ENCODE data around the gene VASP. TPM values are rescaled to one million over a fixed set of nuclear protein-coding genes. Genes with fewer than 3 reads are reported as not detected.

Gene VASP
- total and polyA plus RNA-seq, 2 of the 13 experiments (the other 11 are each of a cell fraction or from before 2014, with no cell fraction given), result 41.8 to 67.1 TPM

GRCh38 chr19:45506246-45506988 lies 862 bp upstream of the VASP start (continued):
- TF ChIP-seq KDM5A (IDR thresholded peaks at IDR 0.05; ENCODE audit: borderline replicate concordance, low read length), result no peak; the same call in 1 of the 2 replicates
- no peak; the same call in 1 of the 2 replicates for TF ChIP-seq REPIN1 (CRISPR knock-in tag; IDR thresholded peaks at IDR 0.05; ENCODE audit: borderline replicate concordance, low read depth)
- peak; percentile 30; the same call in 1 of the 2 replicates for TF ChIP-seq ZNF770 (CRISPR knock-in tag; IDR thresholded peaks at IDR 0.05)
- no peak for TF ChIP-seq ZNF766 (CRISPR knock-in tag; IDR thresholded peaks at IDR 0.05; ENCODE audit: borderline replicate concordance)
- TF ChIP-seq TCF12 (IDR thresholded peaks at IDR 0.05), result no peak
- 0 out of 2 replicates have a peak, but pooled peaks have one; percentile 47 for TF ChIP-seq TCF12 (CRISPR knock-in tag; IDR thresholded peaks at IDR 0.05)
- peak; percentile 64; the same call in 1 of the 2 replicates for TF ChIP-seq ZNF607 (CRISPR knock-in tag; IDR thresholded peaks at IDR 0.05; ENCODE audit: borderline replicate concordance)
- no peak for TF ChIP-seq MEIS2 (CRISPR knock-in tag; IDR thresholded peaks at IDR 0.05)
- no peak for TF ChIP-seq ZNF260 (CRISPR knock-in tag; IDR thresholded peaks at IDR 0.05; ENCODE audit: borderline replicate concordance, low read depth)
- TF ChIP-seq ELF3 (CRISPR knock-in tag; IDR thresholded peaks at IDR 0.05), result 0 out of 2 replicates have a peak, but pooled peaks have one; percentile 32
- TF ChIP-seq TAF1 (CRISPR knock-in tag; IDR thresholded peaks at IDR 0.05), result peak; percentile 45; the same call in 1 of the 2 replicates
- 0 out of 2 replicates have a peak, but pooled peaks have one; percentile 16 for TF ChIP-seq KLF13 (CRISPR knock-in tag; IDR thresholded peaks at IDR 0.05)
- no peak for TF ChIP-seq ZSCAN20 (CRISPR knock-in tag; IDR thresholded peaks at IDR 0.05; ENCODE audit: borderline replicate concordance)
- no peak for TF ChIP-seq PBX2 (CRISPR knock-in tag; IDR thresholded peaks at IDR 0.05)
- TF ChIP-seq PHB2 (IDR thresholded peaks at IDR 0.05; ENCODE audit: partially characterized antibody), result no peak
- TF ChIP-seq THRA (CRISPR knock-in tag; IDR thresholded peaks at IDR 0.05; ENCODE audit: borderline replicate concordance), result 0 out of 2 replicates have a peak, but pooled peaks have one; percentile 49
- 0 out of 2 replicates have a peak, but pooled peaks have one; percentile 11 for TF ChIP-seq SP2 (CRISPR knock-in tag; IDR thresholded peaks at IDR 0.05)
- TF ChIP-seq DMAP1 (CRISPR knock-in tag; IDR thresholded peaks at IDR 0.05), result no peak
- TF ChIP-seq ZNF776 (CRISPR knock-in tag; IDR thresholded peaks at IDR 0.05), result peak; percentile 18; the same call in 1 of the 2 replicates
- TF ChIP-seq FUBP1 (CRISPR knock-in tag; IDR thresholded peaks at IDR 0.05; ENCODE audit: borderline replicate concordance), result no peak
- peak; percentile 66; the same call in 1 of the 2 replicates for TF ChIP-seq ZNF235 (CRISPR knock-in tag; IDR thresholded peaks at IDR 0.05; ENCODE audit: borderline replicate concordance)
- TF ChIP-seq ZNF597 (CRISPR knock-in tag; IDR thresholded peaks at IDR 0.05), result no peak
